Suprapubic skin (tissue), 4 donors: ENCODE measurements around the gene RPS21. TPM values are rescaled to one million over a fixed set of nuclear protein-coding genes. Genes with fewer than 3 reads are reported as not detected.

Experiments
- DNase-seq, 2 donors: peaks; one replicate each; pipeline ENCODE4 v3.0.0-alpha.2; 2019; ENCODE audit warnings: low spot score in 2 of 2
- H3K27ac ChIP-seq: fragments of 200-600 bp; sonication (generic); one replicate; pipeline ENCODE4 v1.5.1; 2019
- H3K27me3 ChIP-seq: fragments of 200-600 bp; sonication (generic); one replicate; pipeline ENCODE4 v1.5.1; 2019
- H3K36me3 ChIP-seq: fragments of 200-600 bp; sonication (generic); one replicate; pipeline ENCODE4 v1.5.1; 2019
- H3K4me1 ChIP-seq: fragments of 200-600 bp; sonication (generic); one replicate; pipeline ENCODE4 v1.5.1; 2019
- H3K4me3 ChIP-seq: fragments of 200-600 bp; sonication (generic); one replicate; pipeline ENCODE4 v1.5.1; 2019; ENCODE audit warnings: mild to moderate bottlenecking
- H3K9me3 ChIP-seq: fragments of 200-600 bp; sonication (generic); one replicate; pipeline ENCODE4 v1.5.1; 2019
- EP300 ChIP-seq: sonication (generic); formaldehyde crosslinking; IDR thresholded peaks from one replicate; pipeline ENCODE4 v1.6.1; 2017; ENCODE audit warnings: antibody characterized with exemption
- POLR2A ChIP-seq, 2 donors: fragments of 450-650 bp; IDR thresholded peaks; one replicate each; pipeline ENCODE4 v1.6.1; 2017; ENCODE audit warnings: antibody characterized with exemption in 2 of 2, mild to moderate bottlenecking in 2 of 2, moderate library complexity in 2 of 2
- POLR2AphosphoS5 ChIP-seq, 3 donors: sonication (generic); formaldehyde crosslinking; IDR thresholded peaks; one replicate each; pipeline ENCODE4 v1.6.1; 2017; ENCODE audit warnings: antibody characterized with exemption in 3 of 3
- WGBS: methylation state at CpG from one replicate; pipeline ENCODE4 v1.1.5; 2018; 5-methylcytosine and 5-hydroxymethylcytosine counted together
- total RNA-seq, 4 donors: library from RNA; depleted of rRNA; stranded (reverse); fragments of >200 nt; gene quantifications; one replicate each; pipeline ENCODE4 v1.1.0, GENCODE V29; 2016
- TF ChIP-seq, protein P1 (sequence below), 2 donors: fragments of 200-600 bp in 1 of 2; fragments of 450-650 bp in 1 of 2; sonication (generic) in 1 of 2; IDR thresholded peaks; one replicate each; pipeline ENCODE4 v1.5.1; 2016 to 2019; ENCODE audit warnings: antibody characterized with exemption in 2 of 2, mild to moderate bottlenecking in 1 of 2, moderate library complexity in 1 of 2

The RPS21 gene
- total RNA-seq, 4 donors from 2014 or later = 1,604 to 3,217 (median 2,363) TPM

DNA sequence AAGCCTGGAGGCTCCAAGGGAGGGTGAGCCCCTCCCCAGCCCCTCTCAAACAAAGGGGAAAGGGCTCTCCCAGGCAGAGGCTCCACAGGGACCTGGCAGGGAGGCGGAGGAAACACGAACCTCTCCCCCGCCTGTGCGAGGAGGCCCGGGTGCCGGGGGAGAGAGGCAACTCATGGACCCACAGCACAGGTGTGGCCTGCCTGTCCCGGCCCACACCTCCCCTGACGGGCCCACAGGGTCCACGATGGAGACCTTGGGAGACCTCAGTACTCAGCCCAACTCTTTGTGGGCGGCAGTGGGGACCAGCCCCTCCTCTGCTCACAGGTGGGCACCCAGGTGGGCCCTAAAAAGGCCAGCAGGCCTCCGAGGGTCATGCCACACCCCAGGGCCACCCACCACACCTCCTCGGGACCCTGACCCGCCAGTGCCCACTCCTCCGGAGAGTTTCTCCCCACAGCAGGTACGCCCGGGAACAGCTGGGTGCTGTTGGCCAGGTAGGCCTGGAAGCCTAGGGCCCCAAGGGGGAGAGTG lies 32.0 kb upstream of the RPS21 start:
- Histone ChIP-seq H3K27ac (peak overlapping the region; percentile 82), H3K4me3 (peak overlapping the region; percentile 14), H3K36me3 (peaks cover 12% of the 10 kb centered on the region), H3K4me1 (peaks cover 100% of the 10 kb centered on the region), H3K27me3 (no peaks in the 10 kb centered on the region), H3K9me3 (no peaks in the 10 kb centered on the region)
- no CpG with 5 or more reads among the region's 16 CpGs for WGBS
- no peak for DNase-seq
- TF ChIP-seq POLR2AphosphoS5 (IDR thresholded peaks at IDR 0.05) (no peak), EP300 (no peak), POLR2A (IDR thresholded peaks at IDR 0.05) (no peak)
- TF ChIP-seq, protein P1, sequence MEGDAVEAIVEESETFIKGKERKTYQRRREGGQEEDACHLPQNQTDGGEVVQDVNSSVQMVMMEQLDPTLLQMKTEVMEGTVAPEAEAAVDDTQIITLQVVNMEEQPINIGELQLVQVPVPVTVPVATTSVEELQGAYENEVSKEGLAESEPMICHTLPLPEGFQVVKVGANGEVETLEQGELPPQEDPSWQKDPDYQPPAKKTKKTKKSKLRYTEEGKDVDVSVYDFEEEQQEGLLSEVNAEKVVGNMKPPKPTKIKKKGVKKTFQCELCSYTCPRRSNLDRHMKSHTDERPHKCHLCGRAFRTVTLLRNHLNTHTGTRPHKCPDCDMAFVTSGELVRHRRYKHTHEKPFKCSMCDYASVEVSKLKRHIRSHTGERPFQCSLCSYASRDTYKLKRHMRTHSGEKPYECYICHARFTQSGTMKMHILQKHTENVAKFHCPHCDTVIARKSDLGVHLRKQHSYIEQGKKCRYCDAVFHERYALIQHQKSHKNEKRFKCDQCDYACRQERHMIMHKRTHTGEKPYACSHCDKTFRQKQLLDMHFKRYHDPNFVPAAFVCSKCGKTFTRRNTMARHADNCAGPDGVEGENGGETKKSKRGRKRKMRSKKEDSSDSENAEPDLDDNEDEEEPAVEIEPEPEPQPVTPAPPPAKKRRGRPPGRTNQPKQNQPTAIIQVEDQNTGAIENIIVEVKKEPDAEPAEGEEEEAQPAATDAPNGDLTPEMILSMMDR (IDR thresholded peaks at IDR 0.05) = no peak

DNA sequence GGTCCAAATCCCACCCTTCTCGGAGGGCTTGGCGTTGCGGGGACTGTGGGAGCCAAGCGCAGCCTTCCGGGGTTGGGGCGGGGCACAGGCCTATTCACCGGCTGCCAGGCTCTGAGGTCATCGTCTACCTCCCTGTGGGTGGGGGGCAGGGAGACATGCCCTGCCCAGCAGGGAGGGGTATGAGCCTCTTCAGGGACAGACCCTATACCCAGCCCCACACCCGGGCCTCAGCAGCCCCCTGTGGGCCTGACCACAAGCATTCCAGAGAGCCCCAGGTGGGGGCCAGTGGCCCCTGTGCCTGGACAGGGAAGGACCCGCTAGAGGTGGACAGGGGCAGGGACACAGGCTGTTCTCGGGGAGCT lies 31.4 kb upstream of the RPS21 start:
- no CpG with 5 or more reads among the region's 11 CpGs for WGBS
- TF ChIP-seq POLR2A (IDR thresholded peaks at IDR 0.05) (no peak), EP300 (no peak), POLR2AphosphoS5 (IDR thresholded peaks at IDR 0.05) (no peak)
- TF ChIP-seq, protein P1 (IDR thresholded peaks at IDR 0.05) = no peak
- H3K9me3 ChIP-seq = no peaks in the 10 kb centered on the region
- peaks cover 97% of the 10 kb centered on the region for H3K4me1 ChIP-seq
- peaks cover 12% of the 10 kb centered on the region for H3K36me3 ChIP-seq
- peak overlapping the region; percentile 14 for H3K4me3 ChIP-seq
- no peak for DNase-seq
- H3K27ac ChIP-seq = peak overlapping the region; percentile 82
- no peaks in the 10 kb centered on the region for H3K27me3 ChIP-seq

DNA sequence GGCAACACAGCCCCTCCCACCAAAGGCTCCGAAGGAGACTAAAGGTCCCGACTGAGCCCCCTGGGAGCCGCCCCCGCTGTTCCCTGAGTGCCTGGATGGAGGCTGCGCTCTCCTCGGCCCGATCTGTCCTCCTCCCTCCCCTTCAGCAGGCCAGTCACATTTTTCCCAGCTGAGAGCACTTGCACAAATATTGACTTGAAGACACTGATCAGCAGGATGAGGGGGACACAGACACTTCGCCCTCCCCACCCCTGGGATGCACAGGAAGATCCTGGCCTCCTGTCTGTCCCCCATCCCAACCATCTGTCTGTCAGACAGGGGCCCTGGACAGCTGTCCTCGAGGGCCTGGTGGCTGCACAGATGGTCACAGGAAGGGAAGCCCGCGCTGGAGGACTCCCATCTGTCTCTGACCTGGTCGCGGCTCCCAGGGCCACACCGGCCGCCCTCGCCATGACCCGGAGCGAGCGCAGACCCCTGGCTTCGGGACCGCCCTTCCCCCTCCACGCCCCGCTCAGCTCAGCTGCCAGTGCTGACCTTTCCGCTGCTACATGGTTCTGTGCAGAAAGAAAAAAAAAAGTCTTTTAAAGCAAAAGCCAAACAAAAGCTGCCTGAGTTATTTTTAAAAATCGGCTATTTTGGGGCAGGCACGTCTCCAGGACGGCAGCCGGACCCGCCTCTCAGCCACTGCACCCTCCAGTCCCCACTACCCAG lies 30.9 kb upstream of the RPS21 start:
- 35% methylated on average over 14 of the region's 29 CpGs for WGBS
- TF ChIP-seq POLR2AphosphoS5 (IDR thresholded peaks at IDR 0.05) (no peak), EP300 (no peak), POLR2A (IDR thresholded peaks at IDR 0.05) (no peak)
- TF ChIP-seq, protein P1 (IDR thresholded peaks at IDR 0.05) = no peak
- H3K4me3 ChIP-seq = peak overlapping the region; percentile 14

DNA sequence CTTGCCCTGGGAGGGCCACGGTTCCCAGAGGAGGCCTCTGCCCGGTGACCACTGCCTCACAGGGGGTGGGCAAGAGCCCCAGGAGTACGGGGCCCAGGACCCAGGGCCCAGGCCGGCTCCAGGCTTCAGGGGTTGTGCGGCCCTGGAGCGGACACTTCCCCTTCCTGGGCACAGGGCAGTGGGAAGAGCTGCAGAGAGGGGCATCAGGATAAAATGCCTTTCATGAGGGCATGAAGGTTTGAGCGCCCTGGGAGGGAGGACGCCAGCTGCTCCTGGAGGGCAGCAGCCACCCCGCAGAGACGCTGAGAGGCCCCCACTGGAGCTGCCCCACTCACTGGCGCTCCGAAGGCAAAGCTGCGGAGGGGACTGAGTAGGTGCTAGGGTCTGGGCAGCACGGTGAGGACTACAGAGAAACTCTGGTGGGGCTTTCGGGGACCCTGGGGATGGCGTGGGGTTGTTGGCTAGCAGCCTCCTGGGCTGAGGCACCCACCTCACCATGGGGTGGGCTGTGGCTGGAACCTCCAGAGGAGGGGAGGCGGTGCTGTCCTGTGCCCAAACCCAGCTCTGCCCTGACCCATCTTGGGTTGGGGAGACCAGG lies 30.2 kb upstream of the RPS21 start:
- peak overlapping the region; percentile 82 for H3K27ac ChIP-seq
- 42% methylated on average over 12 of the region's 17 CpGs for WGBS
- H3K4me3 ChIP-seq = peak overlapping the region; percentile 7
- TF ChIP-seq POLR2AphosphoS5 (IDR thresholded peaks at IDR 0.05) (no peak), POLR2A (IDR thresholded peaks at IDR 0.05) (no peak), EP300 (no peak)
- TF ChIP-seq, protein P1 (IDR thresholded peaks at IDR 0.05) = no peak
- no peaks in the 10 kb centered on the region for H3K9me3 ChIP-seq
- peaks cover 6% of the 10 kb centered on the region for H3K36me3 ChIP-seq
- DNase-seq = no peak
- no peaks in the 10 kb centered on the region for H3K27me3 ChIP-seq
- H3K4me1 ChIP-seq = peaks cover 97% of the 10 kb centered on the region

More for the DNA sequence above, 30.9 kb upstream of the RPS21 start:
- Histone ChIP-seq H3K4me1 (peaks cover 97% of the 10 kb centered on the region), H3K27me3 (no peaks in the 10 kb centered on the region), H3K36me3 (peaks cover 10% of the 10 kb centered on the region), H3K9me3 (no peaks in the 10 kb centered on the region), H3K27ac (peak overlapping the region; percentile 82)
- DNase-seq = no peak

DNA sequence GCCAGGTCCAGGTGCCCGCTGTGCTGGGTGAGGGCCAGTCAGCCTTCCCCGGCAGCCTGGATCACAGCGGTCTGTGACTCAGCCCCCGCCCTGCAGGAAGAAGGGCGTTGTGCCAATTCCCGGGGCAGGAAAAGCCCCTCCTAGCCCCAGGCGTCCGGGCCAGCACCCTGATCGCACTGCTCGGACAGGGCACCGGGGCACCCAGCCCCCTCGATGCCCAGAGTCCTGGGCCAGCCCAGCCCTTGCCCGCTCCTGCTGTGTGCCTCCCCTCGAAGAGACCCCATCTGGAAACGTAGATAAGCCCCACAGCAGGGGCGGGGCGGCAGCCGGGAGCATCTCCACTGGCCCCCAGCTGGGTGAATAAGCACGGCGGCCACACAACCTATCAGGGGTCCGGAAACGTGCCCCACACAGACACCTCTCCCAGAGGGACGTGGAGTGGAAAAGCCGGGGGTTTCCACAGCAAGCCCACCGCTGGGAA lies 29.7 kb upstream of the RPS21 start:
- Histone ChIP-seq H3K36me3 (peaks cover under 1% of the 10 kb centered on the region), H3K27me3 (no peaks in the 10 kb centered on the region), H3K4me3 (peak overlapping the region; percentile 7), H3K4me1 (peaks cover 97% of the 10 kb centered on the region), H3K27ac (peak overlapping the region; percentile 82), H3K9me3 (no peaks in the 10 kb centered on the region)
- TF ChIP-seq EP300 (no peak), POLR2AphosphoS5 (IDR thresholded peaks at IDR 0.05) (no peak), POLR2A (IDR thresholded peaks at IDR 0.05) (no peak)
- TF ChIP-seq, protein P1 (IDR thresholded peaks at IDR 0.05) = no peak
- WGBS = 35% methylated on average over 4 of the region's 25 CpGs
- DNase-seq = no peak
